H9 (cell line): ENCODE results near the gene MYO10. TPM values are rescaled to one million over a fixed set of nuclear protein-coding genes. Genes with fewer than 3 reads are reported as not detected.

Source experiments
- DNase-seq: peaks from one replicate; pipeline ENCODE4 v3.0.0-alpha.2; 2017
- H2AFZ ChIP-seq: one replicate; pipeline ENCODE4 v1.6.1; 2013; ENCODE audit warnings: mild to moderate bottlenecking, low read length, control low read depth, moderate library complexity
- H2AK5ac ChIP-seq: 2 replicates; pipeline ENCODE4 v1.6.1; 2013; ENCODE audit warnings: low read length, control low read depth, mixed read lengths; ENCODE audit not compliant: insufficient read length
- H2BK120ac ChIP-seq: one replicate; pipeline ENCODE4 v1.6.1; 2013; ENCODE audit warnings: low read depth, mild to moderate bottlenecking, low read length, control low read depth, inconsistent platforms; ENCODE audit not compliant: poor library complexity, severe bottlenecking
- H2BK12ac ChIP-seq: 2 replicates; pipeline ENCODE4 v1.6.1; 2013; ENCODE audit warnings: low read length, control low read depth, mixed read lengths, low read depth; ENCODE audit not compliant: insufficient read length
- H2BK15ac ChIP-seq: 2 replicates; pipeline ENCODE4 v1.6.1; 2013; ENCODE audit warnings: low read depth, low read length, control low read depth
- H2BK20ac ChIP-seq: one replicate; pipeline ENCODE4 v1.6.1; 2013; ENCODE audit warnings: low read depth, mild to moderate bottlenecking, low read length, control low read depth, inconsistent platforms; ENCODE audit not compliant: poor library complexity, severe bottlenecking
- H2BK5ac ChIP-seq: 2 replicates; pipeline ENCODE4 v1.6.1; 2013; ENCODE audit warnings: low read length, control low read depth, mixed read lengths; ENCODE audit not compliant: insufficient read length
- H3K14ac ChIP-seq: 2 replicates; pipeline ENCODE4 v1.6.1; 2013; ENCODE audit warnings: low read length, control low read depth; ENCODE audit not compliant: insufficient read depth
- H3K18ac ChIP-seq: 2 replicates; pipeline ENCODE4 v1.6.1; 2013; ENCODE audit warnings: low read depth, mild to moderate bottlenecking, mixed read lengths, low read length, control low read depth; ENCODE audit not compliant: insufficient read length
- H3K23ac ChIP-seq: 2 replicates; pipeline ENCODE4 v1.6.1; 2013; ENCODE audit warnings: low read length, control low read depth, mixed read lengths, low read depth; ENCODE audit not compliant: insufficient read length
- H3K23me2 ChIP-seq: 2 replicates; pipeline ENCODE4 v1.6.1; 2013; ENCODE audit warnings: low read depth, mild to moderate bottlenecking, mixed read lengths, low read length, control low read depth; ENCODE audit not compliant: insufficient read length, poor library complexity, severe bottlenecking
- H3K27ac ChIP-seq: 2 replicates; pipeline ENCODE4 v1.5.1; 2013; ENCODE audit warnings: low read length, control low read depth, mixed read lengths, low read depth; ENCODE audit not compliant: insufficient read length
- H3K27me3 ChIP-seq: 2 replicates; pipeline ENCODE4 v1.6.1; 2013; ENCODE audit warnings: low read length, control low read depth, inconsistent platforms; ENCODE audit not compliant: insufficient read depth
- H3K4ac ChIP-seq: 2 replicates; pipeline ENCODE4 v1.6.1; 2013; ENCODE audit warnings: low read depth, mild to moderate bottlenecking, control low read depth, inconsistent platforms, low read length, moderate library complexity
- H3K4me1 ChIP-seq: 2 replicates; pipeline ENCODE4 v1.6.1; 2013; ENCODE audit warnings: low read length, control low read depth, inconsistent platforms; ENCODE audit not compliant: insufficient read depth
- H3K4me2 ChIP-seq: 2 replicates; pipeline ENCODE4 v1.6.1; 2013; ENCODE audit warnings: low read length, control low read depth, mixed read lengths; ENCODE audit not compliant: insufficient read length, insufficient read depth
- H3K56ac ChIP-seq: 2 replicates; pipeline ENCODE4 v1.6.1; 2013; ENCODE audit warnings: low read depth, mild to moderate bottlenecking, mixed read lengths, low read length, control low read depth; ENCODE audit not compliant: insufficient read length
- H3K79me1 ChIP-seq: 2 replicates; pipeline ENCODE4 v1.6.1; 2013; ENCODE audit warnings: low read depth, mild to moderate bottlenecking, moderate library complexity, low read length, control low read depth, inconsistent platforms; ENCODE audit not compliant: insufficient read depth, poor library complexity, severe bottlenecking
- H3K79me2 ChIP-seq: 2 replicates; pipeline ENCODE4 v1.6.1; 2013; ENCODE audit warnings: low read length, control low read depth, inconsistent platforms; ENCODE audit not compliant: insufficient read depth
- H3K9ac ChIP-seq: 2 replicates; pipeline ENCODE4 v1.6.1; 2013; ENCODE audit warnings: low read length, control low read depth, mixed read lengths; ENCODE audit not compliant: insufficient read length; ENCODE audit errors: extremely low read depth
- H3K9me3 ChIP-seq: one replicate; pipeline ENCODE4 v1.6.1; 2013; ENCODE audit warnings: low read depth, low read length, inconsistent platforms; ENCODE audit not compliant: control insufficient read depth
- H3T11ph ChIP-seq: one replicate; pipeline ENCODE4 v1.6.1; 2013; ENCODE audit warnings: mild to moderate bottlenecking, low read length, control low read depth, inconsistent platforms
- H4K20me1 ChIP-seq: one replicate; pipeline ENCODE4 v1.6.1; 2013; ENCODE audit not compliant: control insufficient read depth, insufficient read length, insufficient read depth
- H4K5ac ChIP-seq: 2 replicates; pipeline ENCODE4 v1.6.1; 2013; ENCODE audit warnings: low read depth, mild to moderate bottlenecking, mixed read lengths, low read length, control low read depth; ENCODE audit not compliant: insufficient read length
- H4K8ac ChIP-seq: replicated peaks from 2 replicates; pipeline ENCODE4 v1.6.1; 2013; ENCODE audit warnings: low read length, control low read depth, mixed read lengths, low read depth; ENCODE audit not compliant: insufficient read length
- H4K91ac ChIP-seq: 2 replicates; pipeline ENCODE4 v1.6.1; 2013; ENCODE audit warnings: low read depth, mild to moderate bottlenecking, moderate library complexity, mixed read lengths, low read length, control low read depth; ENCODE audit not compliant: insufficient read length
- H3K27ac Mint-ChIP-seq, 3 experiments: 2 replicates in 2 of 3; 3 replicates in 1 of 3; pipeline ENCODE4 v1.8.0; 2020 to 2021; ENCODE audit warnings: mixed read lengths in 3 of 3, mild to moderate bottlenecking in 1 of 3, moderate library complexity in 1 of 3
- H3K27me3 Mint-ChIP-seq: 2 replicates; pipeline ENCODE4 v1.8.0; 2021; ENCODE audit warnings: low read depth, mild to moderate bottlenecking, moderate library complexity, mixed read lengths
- H3K36me3 Mint-ChIP-seq, 3 experiments: 2 replicates in 2 of 3; 3 replicates in 1 of 3; pipeline ENCODE4 v1.8.0; 2020 to 2021; ENCODE audit warnings: low read depth in 3 of 3, mixed read lengths in 3 of 3; ENCODE audit not compliant: insufficient read depth in 1 of 3
- H3K4me1 Mint-ChIP-seq, 2 experiments: 2 replicates each; pipeline ENCODE4 v1.8.0; 2020; ENCODE audit warnings: mixed read lengths in 2 of 2
- H3K4me3 Mint-ChIP-seq, 2 experiments: 2 replicates in 1 of 2; 3 replicates in 1 of 2; pipeline ENCODE4 v1.8.0; 2020 to 2021; ENCODE audit warnings: mild to moderate bottlenecking in 2 of 2, mixed read lengths in 2 of 2, moderate library complexity in 1 of 2
- H3K9me3 Mint-ChIP-seq, 2 experiments: 2 replicates in 1 of 2; 3 replicates in 1 of 2; pipeline ENCODE4 v1.8.0; 2020; ENCODE audit warnings: mild to moderate bottlenecking in 2 of 2, mixed read lengths in 2 of 2, moderate library complexity in 1 of 2
- WGBS: extraction: QIAGEN DNeasy Blood & Tissue Kit; methylation state at CpG from one replicate; pipeline ENCODE4 v1.1.7; 2013; ENCODE audit warnings: missing lambda C conversion rate, low lambda C conversion rate, mixed read lengths; ENCODE audit not compliant: insufficient read length; ENCODE audit errors: extremely low coverage; 5-methylcytosine and 5-hydroxymethylcytosine counted together
- total RNA-seq: library from RNA; stranded (reverse); gene quantifications from 2 replicates; pipeline ENCODE4 v1.2.1, GENCODE V29; 2021
- TF ChIP-seq, protein P1 (sequence below): fragments of 200-600 bp; sonication (generic); conservative IDR thresholded peaks from 3 replicates; pipeline ENCODE4 v1.8.0; 2021; ENCODE audit warnings: antibody characterized with exemption, mild to moderate bottlenecking

MYO10 gene
- total RNA-seq, 1 experiment from 2014 or later = 127 TPM

DNA sequence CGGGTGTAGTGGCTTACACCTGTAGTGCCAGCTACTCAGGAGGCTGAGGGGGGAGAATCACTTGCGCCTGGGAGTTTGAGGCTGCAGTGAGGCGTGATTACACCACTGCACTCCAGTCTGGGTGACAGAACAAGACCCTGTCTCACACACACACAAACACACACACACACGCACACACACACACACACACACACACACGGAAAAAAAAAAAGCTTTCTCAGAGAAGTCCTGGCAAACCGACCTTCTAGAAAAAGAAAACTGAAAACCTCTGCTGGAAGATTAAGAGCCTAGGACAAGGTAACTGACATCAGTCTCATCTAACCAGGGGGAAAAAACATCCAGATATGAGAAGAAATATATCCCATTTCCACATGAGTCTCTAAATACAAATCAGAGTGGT lies 178.9 kb downstream of the MYO10 start:
- Histone ChIP-seq H3K23me2 (no peaks in the 10 kb centered on the region), H2AFZ (no peak overlapping the region), H2BK12ac (no peak overlapping the region), H2AK5ac (no peak overlapping the region), H3K4me1 (no peaks in the 10 kb centered on the region), H3K9me3 (no peaks in the 10 kb centered on the region), H2BK15ac (no peak overlapping the region), H3K23ac (no peak overlapping the region), H4K20me1 (no peaks in the 10 kb centered on the region), H4K5ac (no peak overlapping the region), H2BK20ac (no peak overlapping the region), H2BK5ac (no peak overlapping the region), H3K9ac (no peak overlapping the region), H3K27me3 (no peaks in the 10 kb centered on the region), H4K8ac (no peak overlapping the region), H3K14ac (no peak overlapping the region), H4K91ac (no peak overlapping the region), H3K79me2 (no peaks in the 10 kb centered on the region), H3K56ac (no peak overlapping the region), H3K4me2 (no peak overlapping the region), H3T11ph (no peak overlapping the region), H3K4ac (no peak overlapping the region), H3K27ac (no peak overlapping the region), H3K79me1 (no peaks in the 10 kb centered on the region), H2BK120ac (no peak overlapping the region), H3K18ac (no peak overlapping the region)
- Mint-ChIP-seq H3K36me3 (peaks cover 28 to 49% (median 34%) of the 10 kb centered on the region in 3 experiments), H3K27me3 (no peaks in the 10 kb centered on the region), H3K4me1 (peaks cover 25 to 31% of the 10 kb centered on the region in 2 experiments), H3K27ac (peak overlapping the region in 2 of 3 experiments; percentile 80 to 86; a peak in 4 of 7 replicates), H3K4me3 (no peak overlapping the region), H3K9me3 (peaks cover 0 to 5% of the 10 kb centered on the region in 2 experiments; a peak in 1 of 5 replicates)
- WGBS = no CpG with 5 or more reads among the region's 6 CpGs
- TF ChIP-seq, protein P1, sequence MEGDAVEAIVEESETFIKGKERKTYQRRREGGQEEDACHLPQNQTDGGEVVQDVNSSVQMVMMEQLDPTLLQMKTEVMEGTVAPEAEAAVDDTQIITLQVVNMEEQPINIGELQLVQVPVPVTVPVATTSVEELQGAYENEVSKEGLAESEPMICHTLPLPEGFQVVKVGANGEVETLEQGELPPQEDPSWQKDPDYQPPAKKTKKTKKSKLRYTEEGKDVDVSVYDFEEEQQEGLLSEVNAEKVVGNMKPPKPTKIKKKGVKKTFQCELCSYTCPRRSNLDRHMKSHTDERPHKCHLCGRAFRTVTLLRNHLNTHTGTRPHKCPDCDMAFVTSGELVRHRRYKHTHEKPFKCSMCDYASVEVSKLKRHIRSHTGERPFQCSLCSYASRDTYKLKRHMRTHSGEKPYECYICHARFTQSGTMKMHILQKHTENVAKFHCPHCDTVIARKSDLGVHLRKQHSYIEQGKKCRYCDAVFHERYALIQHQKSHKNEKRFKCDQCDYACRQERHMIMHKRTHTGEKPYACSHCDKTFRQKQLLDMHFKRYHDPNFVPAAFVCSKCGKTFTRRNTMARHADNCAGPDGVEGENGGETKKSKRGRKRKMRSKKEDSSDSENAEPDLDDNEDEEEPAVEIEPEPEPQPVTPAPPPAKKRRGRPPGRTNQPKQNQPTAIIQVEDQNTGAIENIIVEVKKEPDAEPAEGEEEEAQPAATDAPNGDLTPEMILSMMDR = no peak
- no peak for DNase-seq
